Ascending aorta (tissue), 2 donors: ENCODE measurements around the gene IGFALS. TPM values are rescaled to one million over a fixed set of nuclear protein-coding genes. Genes with fewer than 3 reads are reported as not detected.

Experiments
- DNase-seq, 2 donors: peaks; one replicate each; pipeline ENCODE4 v3.0.0-alpha.2; 2019; ENCODE audit warnings: low spot score in 2 of 2
- H3K27ac ChIP-seq, 2 donors: fragments of 200-600 bp; sonication (generic); one replicate each; pipeline ENCODE4 v1.5.1; 2016 to 2017; ENCODE audit warnings: mild to moderate bottlenecking in 1 of 2
- H3K27me3 ChIP-seq: fragments of 200-600 bp; sonication (generic); one replicate; pipeline ENCODE4 v1.5.1; 2017
- H3K36me3 ChIP-seq, 2 donors: fragments of 200-600 bp; sonication (generic); one replicate each; pipeline ENCODE4 v1.5.1; 2016
- H3K4me1 ChIP-seq, 2 donors: fragments of 200-600 bp; sonication (generic); one replicate each; pipeline ENCODE4 v1.5.1; 2016 to 2017; ENCODE audit warnings: mild to moderate bottlenecking in 1 of 2
- H3K4me3 ChIP-seq, 2 donors: fragments of 200-600 bp; sonication (generic); one replicate each; pipeline ENCODE4 v1.5.1; 2016 to 2017; ENCODE audit warnings: mild to moderate bottlenecking in 1 of 2
- H3K9me3 ChIP-seq, 2 donors: fragments of 200-600 bp; sonication (generic); one replicate each; pipeline ENCODE4 v1.5.1; 2016
- CTCF ChIP-seq, 3 experiments: fragments of 200-600 bp in 2 of 3; fragments of 450-650 bp in 1 of 3; sonication (generic) in 2 of 3; IDR thresholded peaks; one replicate each; pipeline ENCODE4 v1.5.1; 2016 to 2019; ENCODE audit warnings: antibody characterized with exemption in 3 of 3, mild to moderate bottlenecking in 1 of 3, moderate library complexity in 1 of 3
- intact Hi-C: fragments of 100-400 bp; cut with DNase I; formaldehyde crosslinking; loops from one replicate; pipeline ENCODE4 v1.15.1; 2023
- total RNA-seq: library from RNA; depleted of rRNA; stranded (reverse); fragments of >200 nt; gene quantifications from one replicate; pipeline ENCODE4 v1.1.0, GENCODE V29; 2016

Gene IGFALS
- total RNA-seq, 1 donor from 2014 or later = not detected

DNA sequence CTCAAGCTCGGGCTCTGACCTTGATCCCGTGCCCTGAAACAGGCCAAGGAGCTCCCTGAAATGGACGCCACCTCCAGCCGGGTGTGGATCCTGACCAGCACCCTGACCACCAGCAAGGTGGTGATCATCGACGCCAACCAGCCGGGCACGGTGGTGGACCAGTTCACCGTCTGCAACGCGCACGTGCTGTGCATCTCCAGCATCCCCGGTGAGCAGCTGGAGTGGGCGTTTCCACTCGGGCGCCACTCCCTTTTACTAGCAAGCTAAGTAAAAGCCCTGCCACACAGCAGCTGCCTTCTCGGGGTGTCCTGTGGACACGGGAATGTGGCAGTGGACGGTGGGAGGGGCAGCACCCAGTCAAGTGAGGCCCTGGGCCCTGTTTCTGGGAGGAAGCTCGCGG is 28.5 kb downstream of the IGFALS start:
- Histone ChIP-seq H3K9me3 (no peaks in the 10 kb centered on the region), H3K27ac (no peak overlapping the region), H3K4me3 (no peak overlapping the region), H3K4me1 (peaks cover 0 to 3% of the 10 kb centered on the region in 2 donors), H3K27me3 (no peaks in the 10 kb centered on the region), H3K36me3 (peaks cover 77 to 93% of the 10 kb centered on the region in 2 donors)
- no peak for TF ChIP-seq CTCF (IDR thresholded peaks at IDR 0.05)
- no peak for DNase-seq
- intact Hi-C loops = no loop called here

DNA sequence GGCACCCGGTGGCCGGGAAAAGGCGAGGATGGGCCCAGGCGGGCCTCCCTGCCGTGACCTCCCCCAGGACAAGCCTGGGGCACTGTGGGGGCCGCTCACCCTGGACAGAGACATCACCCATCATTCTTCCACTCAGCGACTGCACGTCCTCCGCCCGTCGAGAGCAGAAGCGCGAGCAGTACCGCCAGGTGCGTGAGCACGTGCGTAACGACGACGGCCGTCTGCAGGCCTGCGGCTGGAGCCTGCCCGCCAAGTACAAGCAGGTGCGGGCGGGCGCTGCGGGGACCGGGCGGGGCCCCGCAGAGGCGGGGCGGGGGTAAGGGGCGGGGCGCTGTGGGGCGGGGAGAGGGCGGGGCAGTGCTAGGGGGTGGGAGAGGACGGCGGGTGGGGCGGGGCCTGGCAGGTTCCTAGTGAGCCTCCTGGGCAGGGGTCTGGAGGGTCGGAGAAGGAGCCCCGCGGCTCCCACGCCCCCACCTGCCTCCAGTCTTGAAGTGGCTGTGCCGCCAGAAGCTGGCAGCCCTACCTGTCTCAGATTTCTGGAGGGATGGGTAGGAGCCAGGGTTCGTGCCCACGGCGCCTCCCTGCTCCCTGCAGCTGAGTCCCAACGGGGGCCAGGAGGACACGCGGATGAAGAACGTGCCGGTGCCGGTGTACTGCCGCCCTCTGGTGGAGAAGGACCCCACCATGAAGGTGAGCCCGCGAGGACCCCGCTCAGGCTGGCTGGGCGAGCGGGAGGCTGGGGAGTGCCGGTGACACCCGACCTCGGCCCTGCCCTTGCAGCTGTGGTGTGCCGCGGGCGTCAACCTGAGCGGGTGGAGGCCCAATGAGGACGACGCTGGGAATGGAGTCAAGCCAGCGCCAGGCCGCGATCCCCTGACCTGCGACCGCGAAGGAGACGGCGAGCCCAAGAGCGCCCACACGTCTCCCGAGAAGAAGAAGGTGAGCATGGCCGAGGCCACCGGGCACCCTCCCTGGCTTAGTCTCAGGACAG is 29.7 kb downstream of the IGFALS start:
- H3K4me1 ChIP-seq = no peaks in the 10 kb centered on the region
- TF ChIP-seq CTCF (IDR thresholded peaks at IDR 0.05) = peak in 2 of 3 experiments; percentile 3 to 10
- intact Hi-C loops = no loop called here
- no peak overlapping the region for H3K4me3 ChIP-seq
- no peak for DNase-seq
- no peaks in the 10 kb centered on the region for H3K27me3 ChIP-seq
- no peaks in the 10 kb centered on the region for H3K9me3 ChIP-seq
- H3K27ac ChIP-seq = no peak overlapping the region
- peaks cover 82 to 96% of the 10 kb centered on the region in 2 donors for H3K36me3 ChIP-seq

DNA sequence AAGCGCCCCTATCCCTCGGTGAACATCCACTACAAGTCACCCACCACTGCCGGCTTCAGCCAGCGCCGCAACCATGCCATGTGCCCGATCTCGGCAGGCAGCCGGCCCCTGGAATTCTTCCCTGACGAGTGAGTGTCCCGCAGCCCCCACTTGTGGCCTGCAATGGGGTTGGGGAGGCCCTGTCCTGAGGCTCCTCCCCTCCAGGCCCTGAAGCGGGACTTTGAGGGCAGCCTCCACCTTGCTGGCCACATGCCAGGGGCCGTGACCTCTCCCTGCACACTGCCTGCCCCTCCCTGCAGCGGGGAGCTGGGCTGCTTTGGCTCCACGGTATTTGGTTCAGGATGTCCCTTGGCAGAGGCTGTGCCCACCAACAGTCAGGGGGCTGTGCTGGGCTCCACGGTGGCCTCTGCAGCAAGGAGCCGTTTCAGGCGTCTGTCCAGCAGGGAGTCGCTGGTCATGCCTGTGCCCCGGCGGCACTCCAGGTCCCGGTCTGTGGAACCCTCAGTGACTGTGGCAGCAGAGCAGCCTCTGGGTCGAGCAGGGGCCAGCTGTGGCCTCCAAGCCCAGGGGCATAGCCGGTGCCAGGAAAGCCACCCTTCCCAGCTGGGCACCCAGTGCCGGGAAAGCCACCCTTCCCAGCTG is 30.5 kb downstream of the IGFALS start:
- Histone ChIP-seq H3K36me3 (peaks cover 81 to 96% of the 10 kb centered on the region in 2 donors), H3K27ac (no peak overlapping the region), H3K9me3 (no peaks in the 10 kb centered on the region), H3K27me3 (no peaks in the 10 kb centered on the region), H3K4me1 (no peaks in the 10 kb centered on the region), H3K4me3 (no peak overlapping the region)
- DNase-seq = no peak
- no peak for TF ChIP-seq CTCF (IDR thresholded peaks at IDR 0.05)
- intact Hi-C loops = no loop called here

GRCh38 chr16:1762196-1762878 is 31.2 kb downstream of the IGFALS start:
- H3K27ac ChIP-seq = no peak overlapping the region
- H3K36me3 ChIP-seq = peaks cover 74 to 96% of the 10 kb centered on the region in 2 donors
- H3K4me1 ChIP-seq = no peaks in the 10 kb centered on the region
- no peaks in the 10 kb centered on the region for H3K9me3 ChIP-seq
- H3K27me3 ChIP-seq = no peaks in the 10 kb centered on the region
- H3K4me3 ChIP-seq = no peak overlapping the region
- DNase-seq = no peak
- no peak for TF ChIP-seq CTCF (IDR thresholded peaks at IDR 0.05)
- intact Hi-C loops = no loop called here

DNA sequence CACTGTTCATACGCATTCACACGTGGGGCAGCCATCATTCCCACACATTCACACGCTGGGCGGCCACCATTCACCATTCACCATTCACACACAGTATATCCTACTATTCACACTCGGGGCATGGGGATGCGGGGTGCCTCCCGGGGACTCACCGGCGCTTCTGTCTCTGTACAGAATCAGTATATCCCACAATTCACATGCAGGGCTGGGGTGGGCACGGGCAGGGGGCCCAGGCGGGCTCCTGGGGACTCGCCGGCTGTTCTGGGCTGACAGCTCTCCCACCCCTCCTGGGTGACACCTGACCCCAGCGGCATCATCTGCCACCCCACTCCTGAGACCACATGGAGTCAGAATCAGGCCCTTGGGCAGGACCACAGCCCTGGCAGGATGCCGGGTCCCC is 31.8 kb downstream of the IGFALS start:
- H3K27ac ChIP-seq = no peak overlapping the region
- TF ChIP-seq CTCF (IDR thresholded peaks at IDR 0.05) = no peak
- no peak for DNase-seq
- no peaks in the 10 kb centered on the region for H3K9me3 ChIP-seq
- H3K27me3 ChIP-seq = no peaks in the 10 kb centered on the region
- H3K4me3 ChIP-seq = no peak overlapping the region
- intact Hi-C loops = no loop called here
- H3K4me1 ChIP-seq = no peaks in the 10 kb centered on the region
- peaks cover 69 to 93% of the 10 kb centered on the region in 2 donors for H3K36me3 ChIP-seq
